Measurements from ENCODE around the gene PCBP1. TPM values are rescaled to one million over a fixed set of nuclear protein-coding genes. Genes with fewer than 3 reads are reported as not detected.

The PCBP1 gene
- total and polyA plus RNA-seq, 2 experiments from 2014 or later = 212 to 393 TPM

GRCh38 chr2:70118798-70119454 is 31.6 kb downstream of the PCBP1 start (continued):
- TF ChIP-seq CTCF (conservative IDR thresholded peaks at IDR 0.05; ENCODE audit: low read depth in 2 of 2) (no peak), ZNF331 (CRISPR knock-in tag; IDR thresholded peaks at IDR 0.05; ENCODE audit: low read depth) (no peak), ZNF114 (CRISPR knock-in tag; IDR thresholded peaks at IDR 0.05) (no peak), STAT1 (IDR thresholded peaks at IDR 0.05; ENCODE audit: unreplicated experiment) (no peak)

- Histone ChIP-seq H3K36me3 (ENCODE audit: insufficient read depth) (no peaks in the 10 kb centered on the region), H3K27me3 (ENCODE audit: insufficient read depth) (no peaks in the 10 kb centered on the region), H4K20me1 (replicated peaks; ENCODE audit: insufficient read depth) (no peaks in the 10 kb centered on the region), H3K9me2 (ENCODE audit: insufficient read depth) (no peaks in the 10 kb centered on the region), H3K79me2 (replicated peaks; ENCODE audit: insufficient read depth) (no peaks in the 10 kb centered on the region), H3K4me1 (ENCODE audit: insufficient read depth) (peaks cover 32% of the 10 kb centered on the region), H3K27ac (ENCODE audit: low read depth) (peak overlapping the region; percentile 81; the same call in 1 of the 2 replicates), H3F3A (replicated peaks; ENCODE audit: low read depth) (peaks cover 16% of the 10 kb centered on the region), H2AFZ (peak overlapping the region; percentile 72), H3K4me2 (no peak overlapping the region), H3K4me3 (no peak overlapping the region)
- ATAC-seq (no peak), DNase-seq (ENCODE audit: low spot score) (no peak)
- peak overlapping the region; percentile 40; the same call in 1 of the 2 replicates for H3K27ac Mint-ChIP-seq
- H3K4me1 Mint-ChIP-seq = peaks cover 37% of the 10 kb centered on the region
- H3K36me3 Mint-ChIP-seq (ENCODE audit: low read depth) = no peaks in the 10 kb centered on the region
- H3K4me3 Mint-ChIP-seq = no peak overlapping the region
- H3K9me3 Mint-ChIP-seq = peaks cover 4% of the 10 kb centered on the region; the same call in 2 of the 3 replicates
- TF ChIP-seq REST (IDR thresholded peaks at IDR 0.05; ENCODE audit: unreplicated experiment) = no peak
- TF ChIP-seq CREB1 (CRISPR knock-in tag; IDR thresholded peaks at IDR 0.05; ENCODE audit: low read depth) = no peak
- no peak for TF ChIP-seq ETS1 (IDR thresholded peaks at IDR 0.05)
- peaks cover 20% of the 10 kb centered on the region for H3K27me3 Mint-ChIP-seq (ENCODE audit: insufficient read depth, low read depth, poor library complexity)
These were observed 34.5 kb downstream of the PCBP1 start for GRCh38 chr2:70121627-70122372.
